Measurements from ENCODE around the gene PCNX2. TPM values are rescaled to one million over a fixed set of nuclear protein-coding genes. Genes with fewer than 3 reads are reported as not detected.

The PCNX2 gene
- total and polyA plus RNA-seq, 8 donors, result 3.0 to 34.4 (median 9.9) TPM

- no peaks in the 10 kb centered on the region for H3K36me3 ChIP-seq
- intact Hi-C loops (cut with DNase I; ENCODE audit: low total_unique reads), result no loop called here
- H3K27ac ChIP-seq, result no peak overlapping the region
- no peak for DNase-seq
- no peaks in the 10 kb centered on the region for H3K27me3 ChIP-seq
- H3K4me3 ChIP-seq, result no peak overlapping the region
- no peaks in the 10 kb centered on the region for H3K4me1 ChIP-seq
- 84 to 92% (median 90%) methylated on average over 5 of the region's 5 CpGs for WGBS, 5 donors
- H3K9me3 ChIP-seq, result peaks cover 0 to under 1% (median 0%) of the 10 kb centered on the region in 4 donors
- TF ChIP-seq, protein P1, sequence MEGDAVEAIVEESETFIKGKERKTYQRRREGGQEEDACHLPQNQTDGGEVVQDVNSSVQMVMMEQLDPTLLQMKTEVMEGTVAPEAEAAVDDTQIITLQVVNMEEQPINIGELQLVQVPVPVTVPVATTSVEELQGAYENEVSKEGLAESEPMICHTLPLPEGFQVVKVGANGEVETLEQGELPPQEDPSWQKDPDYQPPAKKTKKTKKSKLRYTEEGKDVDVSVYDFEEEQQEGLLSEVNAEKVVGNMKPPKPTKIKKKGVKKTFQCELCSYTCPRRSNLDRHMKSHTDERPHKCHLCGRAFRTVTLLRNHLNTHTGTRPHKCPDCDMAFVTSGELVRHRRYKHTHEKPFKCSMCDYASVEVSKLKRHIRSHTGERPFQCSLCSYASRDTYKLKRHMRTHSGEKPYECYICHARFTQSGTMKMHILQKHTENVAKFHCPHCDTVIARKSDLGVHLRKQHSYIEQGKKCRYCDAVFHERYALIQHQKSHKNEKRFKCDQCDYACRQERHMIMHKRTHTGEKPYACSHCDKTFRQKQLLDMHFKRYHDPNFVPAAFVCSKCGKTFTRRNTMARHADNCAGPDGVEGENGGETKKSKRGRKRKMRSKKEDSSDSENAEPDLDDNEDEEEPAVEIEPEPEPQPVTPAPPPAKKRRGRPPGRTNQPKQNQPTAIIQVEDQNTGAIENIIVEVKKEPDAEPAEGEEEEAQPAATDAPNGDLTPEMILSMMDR (IDR thresholded peaks at IDR 0.05), result no peak
- TF ChIP-seq EP300 (IDR thresholded peaks at IDR 0.05) (no peak), POLR2AphosphoS5 (IDR thresholded peaks at IDR 0.05) (no peak), POLR2A (IDR thresholded peaks at IDR 0.05) (no peak)
Observed at GRCh38 chr1:233055879-233056641, 239.5 kb downstream of the PCNX2 start.

GRCh38 chr1:233045588-233045987, 249.9 kb downstream of the PCNX2 start:
- Histone ChIP-seq H3K36me3 (no peaks in the 10 kb centered on the region), H3K4me1 (no peaks in the 10 kb centered on the region), H3K27ac (no peak overlapping the region), H3K27me3 (no peaks in the 10 kb centered on the region), H3K9me3 (peaks cover 0 to 5% (median 2%) of the 10 kb centered on the region in 4 donors), H3K4me3 (no peak overlapping the region)
- intact Hi-C loops (cut with DNase I; ENCODE audit: low total_unique reads), result no loop called here
- WGBS, 5 donors, result 37 to 73% (median 67%) methylated on average over 2 of the region's 2 CpGs
- DNase-seq, result no peak
- TF ChIP-seq POLR2A (IDR thresholded peaks at IDR 0.05), result no peak
- TF ChIP-seq EP300 (IDR thresholded peaks at IDR 0.05), result no peak
- TF ChIP-seq POLR2AphosphoS5 (IDR thresholded peaks at IDR 0.05), result no peak
- TF ChIP-seq, protein P1 (IDR thresholded peaks at IDR 0.05), result no peak

GRCh38 chr1:233042834-233043233, 252.7 kb downstream of the PCNX2 start:
- Histone ChIP-seq H3K27ac (no peak overlapping the region), H3K4me1 (no peaks in the 10 kb centered on the region), H3K4me3 (no peak overlapping the region), H3K27me3 (no peaks in the 10 kb centered on the region), H3K36me3 (no peaks in the 10 kb centered on the region), H3K9me3 (no peaks in the 10 kb centered on the region)
- 85 to 92% (median 88%) methylated on average over 3 of the region's 3 CpGs for WGBS, 5 donors
- no peak for DNase-seq
- TF ChIP-seq, protein P1 (IDR thresholded peaks at IDR 0.05), result no peak
- TF ChIP-seq EP300 (IDR thresholded peaks at IDR 0.05) (no peak), POLR2AphosphoS5 (IDR thresholded peaks at IDR 0.05) (no peak), POLR2A (IDR thresholded peaks at IDR 0.05) (no peak)
- intact Hi-C loops (cut with DNase I; ENCODE audit: low total_unique reads), result no loop called here

GRCh38 chr1:233040494-233040893, 255.0 kb downstream of the PCNX2 start:
- H3K9me3 ChIP-seq, result no peaks in the 10 kb centered on the region
- H3K27me3 ChIP-seq, result no peaks in the 10 kb centered on the region
- H3K27ac ChIP-seq, result no peak overlapping the region
- H3K4me3 ChIP-seq, result no peak overlapping the region
- TF ChIP-seq EP300 (IDR thresholded peaks at IDR 0.05) (no peak), POLR2AphosphoS5 (IDR thresholded peaks at IDR 0.05) (no peak), POLR2A (IDR thresholded peaks at IDR 0.05) (no peak)
- TF ChIP-seq, protein P1 (IDR thresholded peaks at IDR 0.05), result no peak
- H3K36me3 ChIP-seq, result no peaks in the 10 kb centered on the region
- H3K4me1 ChIP-seq, result no peaks in the 10 kb centered on the region
- intact Hi-C loops (cut with DNase I; ENCODE audit: low total_unique reads), result no loop called here
- no peak for DNase-seq
- WGBS, 5 donors, result 90 to 97% (median 96%) methylated on average over 4 of the region's 4 CpGs

All from stomach (tissue), 9 donors.